ENCODE measurements around the gene NOX4.

The NOX4 gene

GRCh38 chr11:89275966-89276365 is 215.2 kb downstream of the NOX4 start:
- WGBS, result no CpG with 5 or more reads among the region's 1 CpG
- Histone ChIP-seq H3K4me2 (ENCODE audit: low read length, poor library complexity, severe bottlenecking) (no peak overlapping the region), H3K14ac (ENCODE audit: low read length in 2 of 2) (no peak overlapping the region), H2BK5ac (ENCODE audit: low read depth, low read length, poor library complexity, severe bottlenecking) (no peak overlapping the region), H3K9ac (ENCODE audit: low read length) (no peak overlapping the region), H3K79me1 (replicated peaks; ENCODE audit: low read length, poor library complexity, severe bottlenecking) (no peaks in the 10 kb centered on the region), H3K27me3 (ENCODE audit: control insufficient read depth in 1 of 2, insufficient read depth in 1 of 2, low read length in 2 of 2) (no peaks in the 10 kb centered on the region), H2BK15ac (ENCODE audit: low read depth, poor library complexity, severe bottlenecking) (no peak overlapping the region), H2AFZ (ENCODE audit: low read depth, low read length) (no peak overlapping the region), H3K27ac (ENCODE audit: low read length, poor library complexity, severe bottlenecking) (no peak overlapping the region), H4K91ac (ENCODE audit: low read length) (no peak overlapping the region), H3K4me3 (ENCODE audit: insufficient read depth in 1 of 2, low read depth in 1 of 2, low read length in 2 of 2) (no peak overlapping the region), H4K8ac (ENCODE audit: low read length) (no peak overlapping the region), H2BK12ac (ENCODE audit: low read length in 2 of 2) (no peak overlapping the region), H2AK5ac (ENCODE audit: low read length, severe bottlenecking) (no peak overlapping the region), H2BK120ac (ENCODE audit: low read depth, low read length) (no peak overlapping the region), H3K4ac (ENCODE audit: low read depth in 1 of 2, low read length in 2 of 2) (no peak overlapping the region), H3K23ac (ENCODE audit: low read length in 2 of 2) (no peak overlapping the region), H3K18ac (ENCODE audit: low read depth in 1 of 2, low read length in 2 of 2) (no peak overlapping the region), H3K9me3 (ENCODE audit: control insufficient read depth, low read length) (no peaks in the 10 kb centered on the region), H3K4me1 (ENCODE audit: control insufficient read depth, insufficient read depth, low read depth, low read length) (no peaks in the 10 kb centered on the region), H3K36me3 (ENCODE audit: control insufficient read depth in 1 of 2, insufficient read depth in 2 of 2, low read depth in 1 of 2, low read length in 2 of 2) (no peaks in the 10 kb centered on the region)
- no peak for DNase-seq

Measured in mesenchymal stem cell (in vitro differentiated cells and primary cell).